Measurements from ENCODE around the gene KRTAP10-7.
"Not testable (repeated sequence)": the region's sequence is repeated elsewhere in the genome, so short reads cannot be mapped to it uniquely, and the experiment has no call there.

KRTAP10-7 gene

DNA sequence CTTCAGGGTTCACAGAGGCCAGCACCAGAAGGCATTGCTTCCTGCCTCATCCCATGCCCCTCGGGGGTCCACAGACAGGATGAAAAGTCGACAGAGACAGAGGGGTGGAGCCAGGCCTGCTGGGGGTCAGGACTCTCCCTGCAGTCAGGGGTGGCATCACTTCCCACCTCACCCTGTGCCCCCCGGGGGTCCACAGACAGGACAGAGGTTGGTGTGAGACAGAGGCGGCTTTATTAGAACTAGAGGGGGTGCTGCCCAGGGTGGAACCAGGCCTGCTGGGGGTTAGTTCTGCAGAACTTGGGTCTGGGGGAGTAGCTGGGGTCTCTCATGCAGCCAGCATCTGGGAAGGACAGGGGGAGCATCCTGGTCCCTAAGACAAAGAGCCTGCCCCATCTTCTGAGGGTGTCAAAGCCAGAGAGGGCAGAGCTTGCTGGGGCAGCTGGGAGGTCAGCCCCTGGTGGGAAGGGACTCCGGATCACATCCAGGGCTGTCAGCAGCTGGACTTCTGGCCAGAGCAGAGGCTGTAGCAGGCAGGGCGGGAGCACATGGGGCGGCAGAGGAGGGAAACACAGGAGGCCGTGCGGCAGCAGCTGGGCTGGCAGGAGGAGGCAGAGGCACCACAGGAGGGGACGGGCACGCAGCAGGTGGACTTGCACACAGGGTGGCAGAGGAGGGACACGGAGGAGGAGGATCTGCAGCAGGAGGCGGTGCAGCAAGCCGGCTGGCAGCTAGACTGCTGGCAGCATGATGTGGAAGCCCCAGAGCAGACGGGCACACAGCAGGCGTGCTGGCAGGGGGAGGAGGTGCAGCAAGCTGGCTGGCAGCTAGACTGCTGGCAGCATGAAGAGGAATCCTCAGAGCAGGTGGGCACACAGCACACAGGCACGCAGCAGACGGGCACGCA lies 9.2 kb upstream of the KRTAP10-7 start:
- DNase-seq, result not testable (repeated sequence)

GRCh38 chr21:44591801-44592130 lies 8.6 kb upstream of the KRTAP10-7 start:
- DNase-seq, result not testable (repeated sequence)

GRCh38 chr21:44592446-44593311 lies 7.7 kb upstream of the KRTAP10-7 start, which contains the start of gene KRTAP10-6:
Gene KRTAP10-6 (minus strand): TSS chr21:44592505. CDS start chr21:44592484, 21 bp downstream.
- DNase-seq, result no peak

DNA sequence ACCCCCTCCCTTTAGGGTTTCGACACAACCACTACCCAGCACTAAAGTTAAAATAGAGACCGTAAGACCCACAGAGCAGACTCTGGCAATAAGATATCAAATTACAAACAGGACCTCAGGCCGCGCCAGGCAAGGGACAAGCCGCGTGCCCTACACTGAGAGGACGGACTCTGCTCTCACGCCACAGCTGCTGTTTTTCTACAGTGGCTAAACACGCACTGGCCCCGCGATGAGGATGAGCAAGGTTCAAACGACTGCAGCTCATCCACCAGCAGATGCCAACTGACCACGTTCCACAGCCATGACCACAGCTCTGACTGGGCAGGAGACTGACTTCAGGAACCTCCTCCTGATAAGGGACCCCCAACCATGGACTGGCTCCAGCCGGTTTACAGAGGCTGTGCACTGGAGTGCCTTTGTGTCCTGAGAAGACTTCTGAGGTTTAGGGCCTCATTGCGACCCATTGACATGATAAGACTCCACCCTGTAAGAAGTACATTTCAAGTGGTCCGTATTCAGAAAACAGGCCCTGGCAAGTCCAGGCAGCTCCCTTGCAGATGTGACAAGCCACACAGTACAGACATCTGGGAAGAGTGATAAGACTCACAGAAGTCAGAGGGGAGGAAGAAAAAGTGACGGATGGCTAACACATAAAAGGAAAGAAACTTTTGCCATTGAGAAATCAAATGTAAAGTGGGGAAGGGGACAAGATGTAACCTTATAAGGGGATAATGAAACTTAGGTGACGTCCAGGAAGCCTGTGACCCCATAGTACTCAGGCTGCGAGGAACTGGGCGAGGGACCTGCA lies 6.6 kb upstream of the KRTAP10-7 start:
- no peak for DNase-seq

DNA sequence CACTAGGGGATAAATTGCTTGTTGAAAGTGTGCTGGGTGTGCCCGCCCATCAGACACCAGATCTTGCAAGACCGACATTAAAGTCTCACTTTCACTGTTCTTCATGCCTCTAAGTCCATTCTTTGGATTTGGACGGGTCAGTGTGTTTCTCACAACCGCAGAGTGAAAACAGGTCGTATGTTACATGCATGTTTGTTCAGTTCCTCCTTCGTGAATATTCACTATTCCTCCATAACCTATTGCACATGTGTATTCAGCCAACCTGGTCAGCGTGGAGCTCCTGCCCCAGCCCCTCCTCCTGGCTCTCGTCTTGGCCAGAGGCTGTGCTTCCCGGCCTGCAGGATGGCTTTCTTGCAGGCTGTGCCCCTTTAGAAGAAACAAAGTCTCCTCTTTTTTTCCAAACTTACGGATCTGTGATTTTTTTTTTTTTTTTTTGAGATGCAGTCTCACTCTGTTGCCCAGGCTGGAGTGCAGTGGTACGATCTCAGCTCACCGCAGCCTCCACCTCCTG lies 5.9 kb upstream of the KRTAP10-7 start:
- no peak for DNase-seq

- no peak for DNase-seq
These were observed 4.9 kb upstream of the KRTAP10-7 start for GRCh38 chr21:44595524-44595923.

DNA sequence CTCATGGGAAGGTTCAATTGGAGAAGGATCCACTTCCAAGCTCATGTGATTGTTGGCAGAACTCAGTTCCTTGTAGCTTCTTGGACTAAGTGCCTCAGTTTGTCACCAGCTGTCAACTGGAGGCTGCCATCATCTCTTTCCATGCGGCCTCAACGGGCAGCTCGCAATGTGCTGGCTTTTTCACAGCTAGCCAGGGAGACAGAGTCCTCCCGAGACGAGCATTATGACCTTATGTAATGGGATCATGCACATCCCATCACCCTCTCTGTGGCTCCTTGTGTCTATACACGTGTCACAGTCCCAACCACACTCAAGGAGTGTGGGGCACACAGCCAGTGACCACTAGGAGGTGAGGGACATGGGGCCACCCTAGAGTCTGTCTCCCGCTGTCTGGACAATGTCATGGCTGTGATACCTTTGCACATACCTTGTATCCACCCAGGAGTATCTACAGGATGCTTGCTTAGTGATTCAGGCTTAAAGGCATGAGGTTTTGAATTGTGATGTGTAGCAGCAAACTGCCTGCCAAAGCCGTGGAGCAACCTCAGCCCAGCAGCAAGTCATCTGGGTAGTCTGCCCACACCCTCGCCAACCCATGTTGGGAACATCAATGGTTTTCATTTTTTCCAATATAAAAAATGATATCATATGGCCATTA lies 4.2 kb upstream of the KRTAP10-7 start:
- no peak for DNase-seq

DNA sequence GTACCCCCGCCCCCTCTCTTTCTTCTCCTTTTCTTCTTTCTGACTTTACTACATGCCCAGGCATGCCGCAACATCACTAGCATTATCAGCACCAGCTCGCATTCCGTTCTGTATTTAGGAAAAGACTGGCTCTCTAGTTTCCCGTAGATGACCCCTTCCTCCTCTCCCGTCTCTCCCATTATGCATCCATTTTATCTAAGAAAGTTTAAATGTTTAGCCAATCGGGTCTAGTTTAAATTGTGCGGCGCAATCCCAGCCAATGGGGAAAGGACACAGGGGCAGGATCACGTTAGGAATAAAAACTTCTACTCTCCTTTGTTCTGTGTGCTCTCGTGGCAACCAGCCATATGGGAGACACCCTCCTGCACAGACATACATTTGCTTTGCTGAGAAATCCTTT lies 2.3 kb upstream of the KRTAP10-7 start:
- no peak for DNase-seq

DNA sequence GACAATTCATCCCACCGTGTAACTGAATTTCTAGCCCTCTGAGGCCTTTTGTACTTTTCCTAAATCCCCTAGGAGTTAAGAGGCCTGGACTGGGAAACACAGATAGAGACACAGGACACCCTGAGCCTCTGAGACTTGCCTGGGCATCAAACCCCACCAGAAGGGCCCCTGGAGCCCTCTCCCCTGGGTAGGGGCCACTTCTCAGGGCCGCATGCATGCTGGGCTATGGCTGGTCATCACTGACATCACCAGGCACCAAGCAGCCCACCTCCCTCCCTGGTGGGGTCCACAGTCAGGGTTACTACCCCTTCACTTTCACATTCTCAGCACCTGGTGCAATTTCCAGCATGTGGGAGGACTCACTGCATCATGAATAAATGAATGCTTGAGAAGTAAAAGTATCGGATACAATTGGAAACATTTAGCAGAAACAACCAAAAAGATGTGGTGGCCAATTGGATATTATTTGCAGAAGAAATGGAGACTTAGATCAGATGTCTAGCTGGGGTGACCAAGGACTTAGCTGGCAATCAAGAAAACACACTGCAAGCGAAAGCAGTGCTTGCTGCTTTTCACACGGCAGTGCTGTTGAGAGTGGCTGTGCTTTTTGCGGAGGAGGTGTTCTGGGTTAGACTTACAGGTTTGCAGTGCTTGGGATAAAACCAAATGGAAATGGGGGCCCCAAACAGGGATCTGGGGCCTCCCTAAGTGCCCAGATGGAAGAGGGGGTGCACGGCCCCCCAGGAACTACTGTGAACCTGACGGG lies 950 bp upstream of the KRTAP10-7 start:
- no peak for DNase-seq

- not testable (repeated sequence) for DNase-seq
These were observed 694 bp downstream of the KRTAP10-7 start for GRCh38 chr21:44601091-44601490.

DNA sequence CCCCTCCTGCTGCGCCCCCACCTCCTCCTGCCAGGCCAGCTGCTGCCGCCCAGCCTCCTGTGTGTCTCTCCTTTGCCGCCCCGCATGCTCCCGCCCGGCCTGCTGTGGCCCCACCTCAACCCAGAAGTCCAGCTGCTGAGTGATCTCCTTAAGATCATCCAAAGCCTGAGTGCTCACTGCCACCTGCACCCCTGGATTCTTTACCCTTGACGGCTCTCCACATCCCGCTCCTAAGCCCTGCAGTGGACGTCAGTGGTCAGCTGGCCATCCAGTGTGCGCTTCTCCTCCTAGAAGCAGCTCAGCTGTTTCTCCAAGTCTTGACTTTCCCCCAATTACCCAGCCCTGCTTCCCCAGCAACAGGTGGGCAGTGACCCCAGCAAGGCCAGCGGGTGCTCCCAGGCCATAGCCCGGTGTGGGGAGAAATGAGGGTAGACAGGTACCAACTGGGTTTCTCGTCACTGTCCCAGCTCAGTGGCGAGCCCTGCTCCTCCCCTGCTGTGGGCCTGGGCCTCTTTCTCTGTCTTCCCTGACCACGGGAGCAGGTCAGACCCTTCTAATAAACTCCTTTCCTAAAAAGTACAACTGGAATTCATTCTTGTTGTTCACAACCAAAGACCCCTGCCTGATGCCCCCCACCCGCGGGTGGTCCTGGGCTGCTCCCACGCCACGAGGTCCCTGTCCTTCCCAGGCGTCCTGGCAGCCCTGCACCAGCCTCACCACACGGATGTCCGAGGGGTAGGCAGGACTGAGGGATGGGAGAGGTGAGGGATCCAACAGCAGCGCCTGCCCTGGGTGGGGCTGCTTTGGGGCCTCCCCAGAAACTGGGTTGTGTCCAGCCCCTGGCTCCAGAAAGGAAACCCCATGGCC lies 1.4 kb downstream of the KRTAP10-7 start:
- DNase-seq, result no peak

- DNase-seq, result no peak
These were observed 2.1 kb downstream of the KRTAP10-7 start for GRCh38 chr21:44602463-44602850.

- no peak for DNase-seq
These were observed 2.9 kb downstream of the KRTAP10-7 start for GRCh38 chr21:44603109-44603875.

- no peak for DNase-seq
These were observed 3.5 kb downstream of the KRTAP10-7 start for GRCh38 chr21:44603911-44604310.

GRCh38 chr21:44606495-44606894 lies 6.1 kb downstream of the KRTAP10-7 start:
- no peak for DNase-seq

GRCh38 chr21:44609193-44609592 lies 8.8 kb downstream of the KRTAP10-7 start:
- DNase-seq, result no peak

DNA sequence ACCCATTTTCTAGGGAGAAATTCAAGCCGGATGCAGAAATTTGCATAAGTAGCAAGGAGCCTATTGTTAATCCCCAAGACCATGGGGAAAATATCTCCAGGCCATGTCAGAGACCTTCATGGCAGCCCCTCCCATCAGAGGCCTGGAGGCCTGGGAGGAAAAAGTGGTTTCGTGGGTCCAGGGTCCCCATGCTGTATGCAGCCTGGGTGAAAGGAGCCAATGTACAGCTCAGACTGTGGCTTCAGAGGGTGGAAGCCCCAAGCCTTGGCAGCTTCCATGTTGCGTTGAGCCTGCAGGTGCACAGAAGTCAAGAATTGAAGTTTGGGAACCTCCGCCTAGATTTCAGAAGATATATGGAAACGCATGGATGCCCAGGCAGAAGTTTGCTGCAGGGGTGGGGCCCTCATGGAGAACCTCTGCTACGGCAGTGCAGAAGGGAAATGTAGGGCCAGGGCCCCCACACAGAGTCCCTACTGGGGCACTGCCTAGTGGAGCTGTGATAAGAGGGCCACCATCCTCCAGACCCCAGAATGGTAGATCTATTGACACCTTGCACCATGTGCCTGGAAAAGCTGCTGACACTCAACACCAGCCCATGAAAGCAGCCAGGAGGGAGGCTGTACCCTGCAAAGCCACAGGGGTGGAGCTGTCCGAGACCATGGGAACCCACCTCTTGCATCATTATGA lies 9.9 kb downstream of the KRTAP10-7 start:
- DNase-seq, result not testable (repeated sequence)

DNA sequence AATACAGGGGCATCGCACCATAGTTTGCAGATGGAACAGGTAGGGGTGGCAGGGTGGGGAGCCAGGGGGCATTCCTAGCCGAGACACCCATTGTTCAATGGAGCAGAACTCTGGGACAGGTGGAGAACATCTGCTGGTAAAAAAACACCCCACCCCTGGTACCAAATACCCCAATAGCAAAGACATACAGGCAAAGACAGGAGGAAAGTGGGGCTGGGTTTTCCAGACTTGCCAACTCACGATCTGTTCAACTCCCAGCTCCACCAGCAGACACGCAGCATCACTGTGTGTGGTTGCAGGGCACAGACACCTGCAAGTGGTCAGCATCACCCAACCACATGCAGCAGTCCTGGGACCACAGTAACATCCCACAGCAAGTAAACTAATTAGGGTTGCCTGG lies 11.2 kb downstream of the KRTAP10-7 start:
- no peak for DNase-seq

- DNase-seq, result no peak
These were observed 11.7 kb downstream of the KRTAP10-7 start, which contains the start of gene KRTAP10-8 for GRCh38 chr21:44612029-44612486. Gene KRTAP10-8 (plus strand): TSS chr21:44612079. CDS start chr21:44612101, 22 bp downstream.

All from right hindlimb (tissue), 1 donor.